Stimulated activated naive CD8-positive, alpha-beta T cell treated with anti-CD3 and anti-CD28 coated beads, Interleukin-15, Interleukin-2, amounts not matched to agents 100 ng/mL and 50 ng/mL, for 24 hours (primary cell): ENCODE measurements around the gene RGP1.

Source experiments
- H3K27ac Mint-ChIP-seq: one replicate; pipeline ENCODE4 v1.8.0; 2021; ENCODE audit warnings: mild to moderate bottlenecking, mixed read lengths
- H3K27me3 Mint-ChIP-seq: one replicate; pipeline ENCODE4 v1.8.0; 2021; ENCODE audit warnings: mixed read lengths
- H3K36me3 Mint-ChIP-seq: one replicate; pipeline ENCODE4 v1.8.0; 2021; ENCODE audit warnings: low read depth, mixed read lengths
- H3K4me1 Mint-ChIP-seq: one replicate; pipeline ENCODE4 v1.8.0; 2021; ENCODE audit warnings: low read depth, mixed read lengths
- H3K4me3 Mint-ChIP-seq: one replicate; pipeline ENCODE4 v1.8.0; 2021; ENCODE audit warnings: mild to moderate bottlenecking, mixed read lengths
- H3K9me3 Mint-ChIP-seq: one replicate; pipeline ENCODE4 v1.8.0; 2021; ENCODE audit warnings: mixed read lengths

Gene RGP1

GRCh38 chr9:35763803-35764202 is 14.7 kb downstream of the RGP1 start:
- Mint-ChIP-seq H3K4me1 (peaks cover 25% of the 10 kb centered on the region), H3K27ac (no peak overlapping the region), H3K4me3 (no peak overlapping the region), H3K27me3 (no peaks in the 10 kb centered on the region), H3K9me3 (no peaks in the 10 kb centered on the region), H3K36me3 (peaks cover 16% of the 10 kb centered on the region)

GRCh38 chr9:35766997-35767396 is 17.9 kb downstream of the RGP1 start:
- H3K27me3 Mint-ChIP-seq = no peaks in the 10 kb centered on the region
- no peaks in the 10 kb centered on the region for H3K9me3 Mint-ChIP-seq

DNA sequence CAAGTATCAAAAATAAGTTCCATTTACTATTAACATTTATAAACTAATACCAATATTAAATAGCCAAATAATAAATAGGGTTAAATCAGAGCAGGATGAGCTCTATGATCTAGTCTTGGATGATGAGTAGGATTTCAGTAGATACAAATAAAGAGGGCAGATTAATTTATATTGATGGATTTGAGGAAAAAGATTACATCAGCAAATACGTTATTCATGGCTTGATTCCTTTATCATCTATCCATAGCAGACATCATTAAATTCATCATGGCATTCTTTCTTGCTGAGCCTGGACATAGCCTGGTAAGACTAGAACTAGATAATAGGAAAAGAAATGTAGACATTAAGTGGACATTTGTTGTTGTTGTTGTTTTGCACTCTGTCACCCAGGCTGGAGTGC is 18.4 kb downstream of the RGP1 start:
- Mint-ChIP-seq H3K36me3 (no peaks in the 10 kb centered on the region), H3K27me3 (no peaks in the 10 kb centered on the region), H3K4me1 (peaks cover 11% of the 10 kb centered on the region), H3K27ac (no peak overlapping the region), H3K4me3 (no peak overlapping the region), H3K9me3 (no peaks in the 10 kb centered on the region)

More at GRCh38 chr9:35766997-35767396, 17.9 kb downstream of the RGP1 start:
- Mint-ChIP-seq H3K4me3 (no peak overlapping the region), H3K36me3 (peaks cover under 1% of the 10 kb centered on the region), H3K27ac (no peak overlapping the region), H3K4me1 (peaks cover 11% of the 10 kb centered on the region)

DNA sequence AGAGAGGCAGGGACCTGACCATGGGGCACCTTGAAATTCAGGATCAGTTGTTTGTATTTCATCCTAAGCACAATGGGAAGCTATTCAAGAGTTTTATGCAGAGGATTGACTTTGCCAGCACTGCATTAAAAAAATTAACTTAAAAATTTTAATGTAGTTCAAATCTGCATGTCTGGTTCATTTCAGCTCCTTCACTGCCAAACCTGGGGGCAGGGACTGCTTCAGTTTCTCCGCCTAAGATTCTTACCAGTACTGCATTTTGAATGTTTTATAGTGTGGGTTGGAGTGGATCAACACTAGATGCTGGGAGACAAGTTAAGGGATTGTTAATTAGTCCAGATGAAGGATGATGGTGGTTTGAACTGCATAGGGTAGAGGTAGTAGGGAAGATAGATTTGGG is 20.7 kb downstream of the RGP1 start:
- H3K27ac Mint-ChIP-seq = no peak overlapping the region
- H3K4me3 Mint-ChIP-seq = no peak overlapping the region
- no peaks in the 10 kb centered on the region for H3K36me3 Mint-ChIP-seq
- H3K4me1 Mint-ChIP-seq = peaks cover 11% of the 10 kb centered on the region
- H3K27me3 Mint-ChIP-seq = no peaks in the 10 kb centered on the region
- H3K9me3 Mint-ChIP-seq = no peaks in the 10 kb centered on the region

GRCh38 chr9:35771075-35771433 is 22.0 kb downstream of the RGP1 start:
- Mint-ChIP-seq H3K36me3 (no peaks in the 10 kb centered on the region), H3K9me3 (no peaks in the 10 kb centered on the region), H3K27ac (no peak overlapping the region), H3K4me3 (no peak overlapping the region), H3K27me3 (no peaks in the 10 kb centered on the region), H3K4me1 (peaks cover 19% of the 10 kb centered on the region)

GRCh38 chr9:35771534-35771933 is 22.4 kb downstream of the RGP1 start:
- Mint-ChIP-seq H3K36me3 (no peaks in the 10 kb centered on the region), H3K9me3 (no peaks in the 10 kb centered on the region), H3K4me3 (no peak overlapping the region), H3K27me3 (no peaks in the 10 kb centered on the region), H3K27ac (no peak overlapping the region), H3K4me1 (peaks cover 15% of the 10 kb centered on the region)

DNA sequence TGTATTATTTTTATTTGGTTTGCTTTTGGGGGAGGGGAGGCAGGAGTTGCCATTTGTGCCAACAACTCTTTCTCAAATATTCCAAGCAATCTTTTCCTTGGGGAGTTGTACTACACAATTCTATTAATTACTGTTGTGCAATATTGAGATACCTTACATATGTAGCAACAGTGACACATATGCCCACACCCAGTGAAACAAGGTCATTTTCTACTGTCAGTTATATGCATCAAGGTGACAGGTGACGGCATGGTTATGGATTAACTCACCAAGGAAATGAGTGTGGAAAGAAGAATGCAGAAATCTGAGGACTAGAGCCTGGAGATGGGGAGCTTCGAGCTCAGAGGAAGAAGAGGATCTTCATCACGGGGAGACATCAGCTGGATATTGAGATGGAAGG is 22.9 kb downstream of the RGP1 start:
- Mint-ChIP-seq H3K4me1 (peaks cover 12% of the 10 kb centered on the region), H3K27ac (no peak overlapping the region), H3K27me3 (no peaks in the 10 kb centered on the region), H3K36me3 (no peaks in the 10 kb centered on the region), H3K9me3 (no peaks in the 10 kb centered on the region), H3K4me3 (no peak overlapping the region)

- Mint-ChIP-seq H3K36me3 (peaks cover 5% of the 10 kb centered on the region), H3K4me3 (no peak overlapping the region), H3K27me3 (no peaks in the 10 kb centered on the region), H3K27ac (peak overlapping the region; percentile 24), H3K4me1 (peaks cover 9% of the 10 kb centered on the region), H3K9me3 (no peaks in the 10 kb centered on the region)
Observed at GRCh38 chr9:35774907-35775635, 26.0 kb downstream of the RGP1 start.

DNA sequence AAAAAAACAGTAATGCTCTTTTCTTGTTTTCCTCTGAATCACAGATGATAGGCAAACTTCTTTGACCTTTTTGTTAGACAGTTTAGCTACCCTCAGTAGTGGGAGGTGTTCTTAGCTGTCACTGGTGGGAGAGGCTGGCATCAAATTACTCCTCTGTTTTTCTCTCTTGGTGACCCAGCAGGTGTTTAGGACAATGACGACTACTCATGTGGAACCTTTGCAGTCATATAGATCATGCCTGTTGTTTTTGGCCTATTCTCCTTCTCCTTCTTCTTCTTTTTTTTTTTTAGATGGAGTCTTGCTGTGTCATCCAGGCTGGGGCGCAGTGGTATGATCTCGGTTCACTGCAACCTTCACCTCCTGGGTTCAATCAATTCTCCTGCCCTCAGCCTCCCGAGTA is 26.9 kb downstream of the RGP1 start:
- Mint-ChIP-seq H3K4me3 (no peak overlapping the region), H3K36me3 (peaks cover 11% of the 10 kb centered on the region), H3K9me3 (no peaks in the 10 kb centered on the region), H3K4me1 (peaks cover 9% of the 10 kb centered on the region), H3K27ac (peak overlapping the region; percentile 50), H3K27me3 (no peaks in the 10 kb centered on the region)

- Mint-ChIP-seq H3K4me1 (peaks cover 9% of the 10 kb centered on the region), H3K9me3 (no peaks in the 10 kb centered on the region), H3K36me3 (peaks cover 15% of the 10 kb centered on the region), H3K27me3 (no peaks in the 10 kb centered on the region), H3K27ac (no peak overlapping the region), H3K4me3 (no peak overlapping the region)
Observed at GRCh38 chr9:35778496-35778895, 29.4 kb downstream of the RGP1 start.

- Mint-ChIP-seq H3K9me3 (no peaks in the 10 kb centered on the region), H3K4me1 (no peaks in the 10 kb centered on the region), H3K27ac (no peak overlapping the region), H3K27me3 (no peaks in the 10 kb centered on the region), H3K4me3 (no peak overlapping the region), H3K36me3 (peaks cover 28% of the 10 kb centered on the region)
Observed at GRCh38 chr9:35781066-35781465, 32.0 kb downstream of the RGP1 start.

- H3K4me1 Mint-ChIP-seq = no peaks in the 10 kb centered on the region
Observed at GRCh38 chr9:35783418-35783817, 34.3 kb downstream of the RGP1 start.

GRCh38 chr9:35789541-35789940 is 40.5 kb downstream of the RGP1 start:
- Mint-ChIP-seq H3K4me1 (no peaks in the 10 kb centered on the region), H3K27ac (no peak overlapping the region), H3K4me3 (no peak overlapping the region), H3K27me3 (no peaks in the 10 kb centered on the region), H3K9me3 (no peaks in the 10 kb centered on the region), H3K36me3 (peaks cover 26% of the 10 kb centered on the region)

More at GRCh38 chr9:35783418-35783817, 34.3 kb downstream of the RGP1 start:
- Mint-ChIP-seq H3K27ac (no peak overlapping the region), H3K9me3 (no peaks in the 10 kb centered on the region), H3K4me3 (no peak overlapping the region), H3K27me3 (no peaks in the 10 kb centered on the region), H3K36me3 (peaks cover 39% of the 10 kb centered on the region)

- Mint-ChIP-seq H3K36me3 (peaks cover 26% of the 10 kb centered on the region), H3K27me3 (no peaks in the 10 kb centered on the region), H3K27ac (no peak overlapping the region), H3K9me3 (no peaks in the 10 kb centered on the region), H3K4me1 (no peaks in the 10 kb centered on the region), H3K4me3 (no peak overlapping the region)
Observed at GRCh38 chr9:35790025-35790384, 40.9 kb downstream of the RGP1 start.

DNA sequence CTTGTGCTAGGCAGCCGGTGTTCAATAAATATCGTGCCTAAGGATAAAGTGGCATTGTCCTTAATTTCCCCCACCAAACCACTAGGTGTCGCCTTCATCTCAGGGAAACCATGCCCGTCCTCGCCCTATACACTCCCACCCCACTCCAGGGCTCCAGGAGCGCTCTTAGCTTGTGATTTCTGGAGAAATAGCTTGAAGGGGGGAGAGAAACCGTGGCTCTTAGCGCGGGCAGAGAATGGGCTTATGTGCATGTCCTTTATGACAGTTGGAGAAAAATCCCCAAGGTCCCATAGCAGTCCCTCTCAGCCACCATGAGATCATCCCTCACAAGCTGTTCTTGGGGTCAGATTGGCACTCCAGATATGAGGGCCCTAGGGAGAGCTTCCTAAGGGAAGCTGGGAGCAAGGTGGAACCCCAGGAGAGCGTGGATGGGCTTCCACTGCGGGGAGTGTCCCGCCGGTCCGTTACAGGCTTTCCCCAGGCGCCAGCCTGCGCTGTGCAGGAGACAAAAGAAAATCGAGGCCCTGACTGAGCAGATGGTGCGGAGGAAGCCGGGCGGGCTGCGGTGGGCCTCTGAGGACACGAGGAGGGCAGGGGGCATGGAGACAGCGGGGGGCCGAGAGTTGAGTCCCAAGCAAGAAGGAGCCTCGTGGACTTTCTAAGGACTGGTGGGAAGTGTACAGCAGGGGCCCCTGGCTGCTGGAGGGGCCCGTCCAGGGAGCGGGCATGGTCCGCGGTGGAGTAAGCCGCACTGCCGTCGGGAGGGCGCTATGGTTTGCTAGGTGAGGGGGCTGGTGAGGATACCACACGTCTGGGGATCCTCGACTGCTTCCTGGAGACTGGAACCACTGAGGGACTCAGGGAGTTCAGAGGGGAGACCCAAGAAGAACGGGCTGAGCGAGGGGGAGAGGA is 41.6 kb downstream of the RGP1 start:
- no peak overlapping the region for H3K4me3 Mint-ChIP-seq

More for the DNA sequence above, 41.6 kb downstream of the RGP1 start:
- no peaks in the 10 kb centered on the region for H3K9me3 Mint-ChIP-seq
- H3K4me1 Mint-ChIP-seq = no peaks in the 10 kb centered on the region
- H3K36me3 Mint-ChIP-seq = peaks cover 25% of the 10 kb centered on the region
- H3K27ac Mint-ChIP-seq = no peak overlapping the region
- H3K27me3 Mint-ChIP-seq = no peaks in the 10 kb centered on the region
